Measurements from ENCODE around the gene PRDM10.

GRCh38 chr11:129960216-129961214 is 42.1 kb downstream of the PRDM10 start:
- TF ChIP-seq CTCF (conservative IDR thresholded peaks at IDR 0.05; ENCODE audit: low read depth, low read length) (no peak), EZH2 (IDR thresholded peaks at IDR 0.05; ENCODE audit: borderline replicate concordance, low read depth, low read length, poor library complexity, severe bottlenecking) (no peak)

Data from A673 (cell line).